Stimulated activated CD4-positive, alpha-beta T cell treated with anti-CD3 and anti-CD28 coated beads, Interleukin-2, amount 100 ng/mL, for 48 hours (primary cell): ENCODE measurements around the gene N4BP2.

Experiments
- DNase-seq, 2 donors: peaks; one replicate each; pipeline ENCODE4 v3.0.0-alpha.2; 2020

The N4BP2 gene

DNA sequence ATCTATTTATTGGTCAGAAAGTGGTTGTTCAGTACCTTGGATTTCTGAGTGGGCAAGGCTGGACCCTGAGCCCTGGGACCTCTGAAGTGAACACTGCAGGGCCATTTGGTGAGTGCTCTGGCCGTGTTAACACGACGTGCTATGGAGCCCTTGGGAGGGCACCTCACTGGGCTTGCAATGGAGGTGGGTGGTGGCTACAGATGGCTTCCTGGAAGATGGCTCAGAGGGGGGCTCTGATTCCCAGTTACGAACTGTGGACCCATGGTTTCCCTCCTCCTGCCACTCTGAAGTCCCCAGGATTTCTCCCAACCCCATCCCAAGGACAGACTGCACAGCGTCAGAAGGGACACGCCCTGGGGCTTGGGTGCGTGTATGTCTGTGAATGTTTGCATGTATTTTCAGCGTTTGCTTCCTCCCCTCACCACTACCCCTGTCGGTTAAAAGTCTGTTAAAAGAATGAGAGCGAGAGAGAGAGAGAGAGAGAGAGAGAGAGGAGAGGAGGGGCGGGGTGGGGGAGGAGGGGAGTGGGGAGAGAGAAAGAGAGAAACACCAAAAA lies 136.4 kb downstream of the N4BP2 start:
- no peak for DNase-seq

DNA sequence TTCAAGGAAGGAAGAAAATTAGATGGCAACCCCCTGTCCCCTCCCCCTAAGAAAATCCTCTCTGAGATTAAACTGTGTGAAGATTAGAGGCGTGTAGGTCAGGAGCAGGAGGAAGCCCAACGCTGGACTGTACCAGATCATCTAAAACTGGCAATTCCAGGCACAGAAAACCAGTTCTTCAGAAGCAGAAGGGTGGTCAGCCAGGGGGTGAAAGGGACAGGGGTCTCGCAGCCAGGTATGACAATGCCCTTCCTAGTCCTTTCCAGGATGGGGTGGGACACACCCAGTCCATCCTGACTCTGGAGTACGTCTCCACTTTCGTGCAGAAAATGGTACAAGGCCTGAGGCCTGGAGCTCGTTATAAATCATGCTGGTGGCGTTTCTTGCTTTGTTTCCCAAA lies 136.9 kb downstream of the N4BP2 start:
- DNase-seq: no peak

DNA sequence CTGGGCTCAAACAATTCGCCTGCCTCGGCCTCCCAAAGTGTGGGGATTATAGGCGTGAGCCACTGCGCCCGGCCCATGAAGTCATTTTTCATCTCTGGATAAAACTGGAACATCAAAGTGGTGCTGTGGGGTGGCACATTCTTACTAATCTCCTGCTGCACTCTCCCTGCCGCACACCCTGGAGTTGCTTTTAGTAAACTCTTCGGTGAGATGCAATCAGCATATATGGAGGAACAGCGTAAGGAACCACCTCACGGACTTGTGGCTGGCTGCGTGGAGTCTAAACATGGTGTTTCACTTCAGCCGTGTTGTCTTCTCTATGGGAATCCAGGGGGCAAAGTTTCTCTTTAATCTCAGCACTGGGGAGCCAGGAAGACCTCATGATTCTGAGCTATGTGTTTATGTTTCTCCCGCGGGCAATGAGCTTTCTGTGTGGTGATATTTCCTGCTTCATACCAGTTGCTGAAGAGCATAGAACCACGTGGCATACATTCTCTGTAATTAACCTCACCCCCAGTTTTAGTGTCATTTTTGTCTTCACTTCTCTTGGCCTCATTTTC lies 138.0 kb downstream of the N4BP2 start:
- no peak for DNase-seq

DNA sequence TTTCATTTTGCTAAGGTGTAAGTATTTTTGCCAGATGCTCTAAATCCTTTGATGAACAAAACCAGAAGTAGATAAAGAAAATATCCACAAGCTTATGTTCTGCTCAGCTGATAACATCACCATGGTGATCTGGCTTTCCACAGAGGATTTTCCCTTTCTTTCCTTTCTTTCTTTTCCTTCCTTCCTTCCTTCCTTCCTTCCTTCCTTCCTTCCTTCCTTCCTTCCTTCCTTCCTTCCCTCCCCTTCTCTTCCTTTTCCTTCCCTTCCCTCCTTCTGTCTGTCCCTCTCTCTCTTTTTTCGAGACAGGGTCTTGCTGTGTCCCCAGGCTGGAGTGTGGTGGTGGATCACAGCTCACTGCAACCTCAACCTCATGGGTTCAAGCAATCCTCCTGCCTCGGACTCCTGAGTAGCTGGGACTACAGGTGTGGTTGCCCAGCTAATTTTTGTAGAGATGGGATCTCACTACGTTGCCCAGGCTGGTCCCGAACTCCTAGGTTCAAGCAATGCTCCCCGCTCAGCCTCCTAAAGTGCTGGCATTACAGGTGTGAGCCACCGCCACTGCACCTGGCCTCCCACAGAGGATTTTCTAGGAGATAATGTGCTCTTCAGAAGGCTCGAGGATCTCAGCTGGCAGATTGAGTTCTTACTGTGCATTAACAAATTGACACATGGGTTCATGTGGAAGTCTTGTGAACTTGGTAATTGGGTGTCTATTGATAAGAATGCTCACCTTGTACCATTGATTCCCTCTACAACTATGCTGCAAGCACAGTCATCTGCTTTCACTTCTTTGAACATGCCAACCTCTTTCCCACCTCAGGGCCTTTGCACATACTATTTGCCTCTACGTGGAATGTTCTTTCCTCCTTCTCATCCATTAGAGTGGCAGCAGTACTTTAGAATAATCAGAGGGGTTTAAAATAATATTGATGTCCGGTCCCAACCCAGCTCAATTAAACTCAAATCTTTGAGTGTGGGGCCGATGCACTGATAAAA lies 138.8 kb downstream of the N4BP2 start:
- DNase-seq: no peak

DNA sequence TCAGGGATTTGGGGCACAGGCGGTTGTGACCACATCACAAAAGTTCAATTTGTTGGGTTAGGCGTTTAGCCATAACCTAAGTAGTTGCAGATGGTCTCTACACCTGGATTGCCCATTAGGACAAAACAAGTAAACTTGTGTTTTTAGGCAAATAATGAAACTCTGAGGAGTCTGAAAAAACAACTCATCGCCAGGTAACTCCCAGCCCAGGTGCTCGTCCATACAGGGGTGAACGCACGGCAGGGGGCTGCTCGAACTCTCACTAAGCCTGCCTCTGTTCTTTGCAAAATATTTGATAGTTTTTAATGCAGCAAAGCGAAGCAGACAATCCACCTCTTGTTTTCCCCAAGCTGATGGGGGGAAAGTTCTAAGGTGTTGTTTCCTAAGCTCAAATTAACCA lies 139.6 kb downstream of the N4BP2 start:
- no peak for DNase-seq

DNA sequence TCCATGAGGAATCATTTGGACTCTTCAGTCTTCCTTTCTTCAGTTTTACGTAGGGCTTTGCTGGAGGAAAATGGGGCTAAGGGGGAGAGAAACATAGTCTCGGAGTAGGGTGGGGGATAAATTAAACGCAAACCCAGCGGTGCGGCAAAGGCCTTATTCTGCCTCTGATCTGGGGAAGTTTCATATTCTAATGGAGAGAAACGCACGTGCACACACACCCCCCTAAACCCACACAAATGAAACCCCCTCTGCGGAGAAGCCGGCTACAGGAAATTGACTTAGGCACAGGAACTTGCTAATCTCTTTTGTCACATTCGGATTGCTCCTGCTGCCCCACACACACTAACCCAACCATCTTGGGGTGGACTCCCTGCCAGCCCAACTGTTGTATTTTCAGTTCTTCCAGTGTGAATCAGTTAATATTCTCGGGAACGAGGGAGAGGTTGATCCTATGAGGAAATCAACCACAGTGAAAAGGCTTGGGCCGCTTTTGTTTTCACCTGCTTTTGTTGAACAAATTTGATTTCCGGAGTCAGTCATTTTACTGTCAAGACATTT lies 140.2 kb downstream of the N4BP2 start, which contains the start of gene RHOH:
TSS of gene RHOH (plus strand) at position 308 of the 558 bp plus-strand sequence. CDS start 46,356 bp downstream, outside the sequence.
- peak; percentile 57 to 59 for DNase-seq

DNA sequence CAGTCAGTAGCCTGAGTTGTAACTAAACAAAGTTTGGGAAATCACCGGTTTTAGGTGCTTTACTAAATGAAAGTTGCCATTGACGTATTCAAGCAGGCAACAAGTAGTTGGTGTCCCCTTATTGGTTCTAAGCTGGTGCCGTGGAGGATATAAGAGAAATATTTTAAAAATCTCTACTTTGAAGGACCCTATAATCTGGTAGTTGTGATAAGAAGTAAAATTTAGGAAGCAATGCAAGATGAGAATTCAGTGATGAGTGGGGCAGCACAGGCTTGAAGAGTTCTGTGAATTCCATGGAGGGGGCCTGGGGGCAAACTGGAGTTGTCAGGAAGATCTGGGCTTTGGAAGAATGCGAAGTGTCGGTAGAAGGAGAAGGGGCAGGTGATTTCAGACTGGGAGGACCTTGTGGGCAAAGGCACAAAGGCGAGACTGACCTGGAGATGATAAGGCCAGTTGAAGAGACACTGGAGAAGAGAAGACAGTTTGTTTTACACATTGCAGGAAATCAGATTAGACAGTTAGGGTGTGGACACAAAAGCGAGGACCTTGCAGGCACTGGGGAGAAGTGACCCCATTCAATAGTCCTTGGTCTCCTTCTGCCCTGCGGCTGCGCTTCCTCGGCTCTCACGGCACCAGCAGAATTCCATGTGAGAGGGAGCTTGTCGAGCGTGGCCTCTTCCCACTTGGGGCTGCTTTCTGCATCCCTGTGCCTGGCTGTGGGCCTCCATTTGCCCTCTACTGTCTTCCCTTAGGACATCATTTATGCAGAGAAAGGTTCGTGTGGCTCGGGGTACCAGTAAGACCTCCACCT lies 141.4 kb downstream of the N4BP2 start:
- no peak for DNase-seq

DNA sequence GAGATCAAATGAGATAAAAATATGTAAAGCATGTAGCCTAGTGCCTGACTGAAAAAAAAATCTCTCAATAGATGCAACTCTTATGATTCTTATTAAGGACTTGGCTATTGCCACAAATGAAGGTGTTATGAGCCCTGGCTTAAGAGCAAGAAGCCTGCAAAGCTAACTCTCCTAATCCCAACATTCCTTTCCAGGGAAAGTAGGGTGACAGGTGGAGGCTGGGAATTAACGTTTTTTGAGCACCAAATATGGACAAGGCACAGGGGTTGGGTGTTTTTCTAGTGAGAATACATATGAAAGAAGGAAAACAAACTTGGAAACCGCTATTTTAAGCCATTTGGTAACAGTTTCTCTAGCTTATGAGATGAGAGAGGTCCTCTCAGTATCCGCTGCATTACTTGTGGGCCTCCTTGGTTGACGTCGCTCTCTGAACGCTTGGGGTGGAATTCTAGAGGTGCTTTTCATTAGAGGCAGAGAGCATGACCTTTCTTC lies 142.6 kb downstream of the N4BP2 start:
- DNase-seq: no peak

DNA sequence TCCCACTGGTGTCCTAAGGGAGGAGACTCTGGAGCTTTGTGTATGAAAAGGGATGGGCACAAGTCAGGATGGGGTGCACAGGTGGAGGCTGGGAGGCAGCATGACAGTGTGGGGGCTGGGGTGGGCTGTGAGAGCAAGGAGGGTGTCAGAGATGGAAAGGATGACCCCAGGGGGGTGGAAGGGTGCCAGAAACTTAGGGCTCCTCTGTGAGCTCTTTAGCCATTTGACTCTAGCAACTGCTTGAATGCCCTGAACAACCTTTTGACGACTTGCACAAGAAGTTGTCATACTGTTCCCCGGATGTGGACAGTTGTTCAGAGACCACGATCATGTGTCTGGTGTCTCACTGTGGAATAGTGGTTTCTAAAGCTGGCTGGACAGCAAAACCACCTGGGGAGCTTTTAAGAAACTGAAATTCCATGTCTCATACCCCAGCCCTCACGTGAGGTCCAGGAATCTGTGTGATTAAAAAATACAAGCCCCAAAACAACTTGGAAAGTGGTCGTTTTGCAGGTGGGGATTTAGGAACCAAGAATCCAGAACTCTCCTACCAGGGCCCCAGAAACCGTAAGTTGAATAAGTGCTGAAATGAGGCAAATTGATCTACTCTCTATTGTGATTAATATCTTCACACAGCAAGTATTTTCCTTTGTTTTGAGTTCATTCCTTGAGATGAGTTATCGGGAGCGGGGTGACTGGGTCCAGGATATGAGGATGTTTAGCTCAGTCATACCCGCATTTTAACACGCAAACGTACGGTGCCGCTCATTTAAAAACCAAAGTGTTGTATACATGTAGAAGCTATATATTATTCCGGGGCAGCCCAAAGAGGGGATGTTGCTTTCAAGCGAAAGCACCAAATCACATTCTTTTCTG lies 143.6 kb downstream of the N4BP2 start:
- peak; percentile 62 to 65 for DNase-seq

DNA sequence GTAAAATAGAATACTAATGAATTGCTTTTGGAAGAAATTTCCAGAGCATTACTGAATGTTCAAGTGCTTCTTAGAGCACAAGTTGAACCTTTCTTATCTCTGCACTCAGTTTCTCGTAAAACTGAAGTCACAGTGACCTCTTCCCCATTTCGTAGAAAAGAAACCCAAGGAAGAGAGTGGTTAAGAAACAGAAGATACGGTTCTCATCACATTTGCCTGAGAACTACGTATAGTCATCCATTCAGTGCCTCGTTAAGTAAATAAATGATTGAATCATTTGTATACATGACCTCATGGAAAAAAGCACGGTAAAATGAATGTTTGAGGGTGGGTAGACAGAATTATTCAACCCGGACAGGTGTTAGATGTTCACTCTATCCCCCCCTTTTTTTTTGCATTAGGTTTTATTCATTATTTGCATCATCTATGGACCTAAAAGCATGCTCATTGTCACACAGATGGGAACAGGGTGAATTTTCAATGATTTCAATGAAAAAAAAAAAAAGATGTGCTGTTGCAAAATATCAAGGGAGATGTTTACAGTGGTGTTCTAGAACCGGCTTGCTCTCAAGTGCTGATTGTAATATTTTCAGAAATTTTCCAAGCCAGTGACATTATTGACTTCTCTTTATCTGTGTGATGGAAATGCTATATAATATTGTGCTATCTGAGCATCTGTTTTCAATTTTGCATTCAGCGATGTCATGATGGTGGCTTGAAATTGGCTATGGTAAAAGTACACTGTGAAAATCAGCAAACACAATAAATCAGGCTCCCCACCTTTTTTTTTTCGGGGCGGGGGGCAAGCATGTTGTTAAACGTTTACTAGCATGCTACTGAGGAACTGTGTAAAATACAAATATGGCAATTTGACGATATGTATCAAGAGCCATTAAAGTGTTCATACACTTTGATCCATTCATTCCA lies 144.5 kb downstream of the N4BP2 start:
- no peak for DNase-seq

DNA sequence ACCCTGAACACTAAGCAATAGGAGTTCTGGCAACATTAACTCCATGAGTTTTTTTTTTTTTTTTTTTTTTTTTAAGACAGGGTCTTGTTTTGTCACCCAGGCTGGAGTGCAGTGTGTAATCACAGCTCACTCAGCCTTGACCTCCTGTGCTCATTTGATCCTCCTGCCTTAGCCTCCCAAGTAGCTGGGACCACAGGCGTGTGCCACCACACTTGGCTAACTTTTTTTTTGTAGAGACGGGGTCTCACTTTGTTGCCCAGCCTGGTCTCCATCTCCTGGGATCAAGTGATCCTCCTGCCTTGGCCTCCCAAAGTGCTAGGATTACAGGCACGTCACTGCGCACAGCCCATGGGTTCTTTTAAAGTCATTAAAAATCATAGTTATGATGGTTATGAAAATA lies 145.2 kb downstream of the N4BP2 start:
- no peak for DNase-seq

DNA sequence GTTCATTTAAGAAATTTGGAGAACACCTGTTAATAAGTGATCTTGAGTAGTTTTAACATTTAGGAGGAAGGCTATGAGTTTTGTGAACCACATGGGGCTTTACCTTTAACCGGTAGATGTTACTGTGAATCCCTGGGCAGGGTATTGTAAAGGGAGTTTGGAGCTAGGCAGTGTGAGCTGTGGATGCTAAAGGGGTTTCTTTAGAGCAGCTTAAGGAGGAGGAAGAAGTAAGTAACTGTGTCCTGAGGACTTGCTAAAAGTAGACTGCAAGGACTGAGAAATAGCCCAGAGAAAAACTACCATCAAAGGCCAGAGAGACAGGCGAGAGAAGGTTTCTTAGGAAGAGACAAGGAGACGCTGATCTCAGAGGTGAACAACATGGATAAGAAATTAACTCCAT lies 145.8 kb downstream of the N4BP2 start:
- DNase-seq: no peak

DNA sequence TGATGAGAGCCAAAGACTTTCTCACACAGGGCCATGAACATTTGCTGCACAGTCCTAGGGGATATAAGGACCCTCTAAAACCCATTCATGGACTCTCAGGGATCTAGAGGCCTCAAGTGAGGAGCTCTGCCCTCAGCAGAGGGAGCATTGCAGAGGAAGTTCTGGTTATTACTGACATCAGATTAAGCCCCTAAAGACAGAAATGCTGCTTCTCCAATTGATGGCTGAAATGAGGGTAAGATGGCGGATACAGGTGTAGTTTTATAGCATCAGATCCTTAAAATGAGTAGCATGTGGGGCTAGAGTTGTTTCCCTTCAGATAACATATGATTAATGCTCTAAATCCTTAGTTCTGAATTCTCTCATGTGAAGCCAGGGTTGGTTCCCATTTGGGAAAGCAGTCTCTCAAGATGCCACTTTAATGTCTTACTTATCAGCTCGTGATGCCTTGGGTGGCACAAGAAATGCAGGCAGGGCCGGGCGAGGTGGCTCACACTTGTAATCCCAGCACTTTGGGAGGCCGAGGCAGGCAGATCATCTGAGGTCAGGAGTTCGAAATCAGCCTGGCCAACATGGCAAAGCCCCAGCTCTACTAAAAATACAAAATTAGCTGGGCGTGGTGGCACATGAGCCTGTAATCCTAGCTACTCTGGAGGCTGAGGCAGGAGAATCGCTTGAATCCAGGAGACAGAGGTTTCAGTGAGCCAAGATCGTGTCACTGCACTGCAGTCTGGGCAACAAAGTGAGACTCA lies 148.0 kb downstream of the N4BP2 start:
- DNase-seq: no peak

DNA sequence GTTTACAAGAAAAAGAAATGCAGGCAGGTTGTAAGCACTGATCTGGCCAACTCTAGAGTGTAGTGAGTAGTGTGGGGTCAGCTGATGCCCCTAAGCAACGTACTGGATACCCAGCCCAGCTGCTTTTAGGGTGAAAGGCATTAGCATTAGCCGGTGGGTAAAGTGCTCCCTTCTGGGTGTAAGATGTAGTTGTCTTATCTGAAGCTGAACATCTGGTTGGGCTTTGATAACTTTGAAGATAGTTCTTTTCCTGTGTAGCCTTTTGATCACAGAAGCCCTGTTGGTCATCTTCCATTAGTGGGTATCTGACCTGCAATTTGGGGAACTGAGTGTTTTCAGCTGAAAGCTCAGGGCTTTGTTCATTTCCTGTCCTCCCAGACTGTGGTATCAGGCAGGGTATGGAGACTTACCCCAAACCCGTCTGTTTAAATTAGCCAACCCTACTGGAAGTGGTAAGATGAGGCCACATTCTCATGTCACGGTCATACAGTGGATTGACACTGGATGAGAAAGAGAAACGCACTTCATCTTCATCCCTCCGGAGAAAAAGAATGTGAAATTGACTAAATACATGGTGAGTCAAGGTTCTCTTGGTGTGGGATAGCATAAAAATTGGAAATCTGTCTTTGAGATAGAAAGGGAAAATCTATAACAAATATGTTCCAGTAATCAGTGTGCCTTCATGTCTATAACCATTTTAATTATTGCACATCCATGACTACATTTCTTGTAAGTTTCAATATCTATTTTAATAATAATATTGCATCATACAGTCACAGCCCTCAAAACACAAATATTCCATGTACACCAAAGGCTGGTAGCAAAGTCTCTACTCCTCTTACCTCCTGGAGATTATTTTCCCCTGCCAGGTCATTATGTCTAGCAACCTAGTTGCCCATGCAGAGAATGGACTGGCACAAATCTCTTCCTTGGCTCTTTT lies 148.9 kb downstream of the N4BP2 start:
- DNase-seq: no peak

DNA sequence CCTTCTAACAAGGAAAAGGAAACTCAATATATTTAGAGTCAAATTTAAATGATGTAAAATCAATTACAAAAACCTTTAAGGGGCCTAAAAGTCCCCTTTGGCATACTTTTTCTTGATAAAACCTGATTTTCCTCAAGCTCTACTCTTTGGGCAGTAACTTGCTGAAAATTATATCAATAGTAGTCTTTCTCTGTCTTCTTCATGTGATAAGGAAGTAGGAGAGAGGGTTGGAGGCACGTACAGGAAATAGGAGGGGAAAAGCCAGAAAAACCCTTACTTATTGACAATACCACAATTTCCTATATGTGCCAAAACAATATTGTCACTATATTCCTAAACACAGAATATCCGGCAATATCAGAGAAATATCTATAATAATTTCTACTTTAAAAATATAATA lies 149.8 kb downstream of the N4BP2 start:
- DNase-seq: no peak
